ENCODE measurements around the gene AARS2. TPM values are rescaled to one million over a fixed set of nuclear protein-coding genes. Genes with fewer than 3 reads are reported as not detected.

The AARS2 gene
- 21.3 and 21.6 TPM in 2 replicates for total RNA-seq (2014; rRNA removed; shearing (Covaris generic))

DNA sequence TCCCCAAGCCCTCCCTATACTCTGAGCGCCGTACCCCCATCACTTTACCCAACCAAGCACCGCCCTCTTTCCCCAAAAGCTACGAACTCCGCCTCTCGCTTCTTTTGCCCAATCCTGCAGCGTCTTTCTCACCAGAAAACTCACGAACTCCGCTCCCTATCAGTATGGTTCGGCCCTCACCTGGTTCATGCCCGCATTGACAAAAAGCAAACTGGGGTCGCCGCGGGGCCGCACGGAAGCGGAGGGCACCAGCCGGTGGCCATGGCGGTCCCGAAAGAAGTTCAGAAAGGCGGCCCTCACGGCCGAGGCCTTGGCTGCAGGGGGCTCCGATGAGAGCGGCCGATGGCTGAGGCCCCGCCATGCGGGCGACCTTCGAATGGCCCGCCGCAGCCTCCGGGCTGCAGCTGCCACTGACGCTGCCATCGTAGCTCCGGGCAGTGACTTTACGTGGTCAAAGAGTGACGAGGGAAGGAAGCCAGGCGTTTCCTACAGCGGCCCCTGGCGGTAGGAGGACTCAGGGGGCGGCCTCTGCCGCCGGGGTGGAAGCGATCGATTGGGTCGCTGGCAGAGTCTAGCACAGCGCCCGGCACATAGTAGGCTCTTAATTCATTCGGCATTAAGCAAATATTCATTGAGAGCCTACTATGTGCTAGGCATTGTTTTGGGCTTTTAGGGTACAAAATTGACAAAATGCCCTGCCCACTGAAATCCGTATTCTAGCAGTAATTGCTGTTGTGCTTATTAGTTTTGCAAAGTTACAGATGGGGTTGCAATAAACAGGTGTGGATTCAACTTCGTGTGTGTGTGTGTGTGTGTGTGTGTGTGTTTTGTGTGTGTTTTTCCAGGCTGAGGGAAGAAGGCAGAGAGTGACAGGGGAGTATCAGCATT lies at the start of gene AARS2:
Gene AARS2 (minus strand): TSS at position 447 of the 888 bp plus-strand sequence. CDS start 24 bp downstream, at position 423.

DNA sequence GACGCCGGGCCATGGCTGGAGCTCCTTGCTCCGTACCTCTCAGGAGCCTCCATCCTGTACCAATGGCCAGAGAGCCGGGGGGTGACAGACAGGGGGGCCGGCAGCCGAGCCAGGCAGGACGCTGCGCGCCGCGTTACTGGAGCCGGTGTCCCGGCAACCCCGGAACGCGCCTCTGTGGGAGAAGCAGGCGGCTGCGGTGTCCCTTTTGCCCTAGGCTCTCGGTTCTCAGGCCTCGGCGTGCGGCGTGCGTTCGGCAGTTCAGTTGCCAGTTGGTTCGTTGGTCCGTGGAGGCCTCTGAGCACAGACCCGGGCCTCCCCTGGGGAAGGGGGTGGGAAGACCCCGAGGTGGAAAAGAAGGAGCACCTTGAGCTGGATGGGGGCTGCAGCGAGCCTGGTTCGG lies 29.3 kb upstream of the AARS2 start, which contains the start of gene SPATS1:
Gene SPATS1 (plus strand): TSS at position 162 of the 400 bp plus-strand sequence. CDS start 446 bp downstream, outside the sequence.

DNA sequence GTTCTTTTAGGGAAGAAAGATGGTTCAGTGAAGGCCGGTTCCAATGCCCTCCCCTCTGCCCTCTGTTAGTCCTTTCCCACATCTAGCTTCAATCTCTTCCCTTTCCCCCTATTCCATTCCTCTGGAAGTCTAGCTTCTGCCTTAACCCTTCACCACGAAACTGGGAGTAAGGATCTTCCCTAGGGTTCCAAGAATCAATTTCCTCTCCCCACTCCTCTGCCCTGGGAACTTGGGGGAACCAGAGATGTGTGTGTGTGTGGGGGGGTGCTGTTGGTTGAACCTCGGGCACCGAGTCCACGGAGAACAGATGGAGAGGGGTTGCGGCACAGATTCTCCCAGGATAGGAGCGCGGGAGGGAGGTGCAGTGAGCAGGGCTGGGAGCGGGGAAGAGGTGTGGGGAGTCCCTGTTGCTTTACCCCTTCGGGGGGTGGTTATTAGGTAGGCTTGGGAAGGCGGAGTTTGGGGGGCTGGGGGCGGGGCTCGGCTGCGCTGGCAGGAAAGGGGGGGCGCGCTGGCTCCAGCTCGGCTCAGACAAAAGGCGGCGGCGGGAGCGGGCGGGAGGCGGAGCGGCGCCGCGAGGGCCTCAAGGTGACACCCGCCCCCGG lies 43.1 kb downstream of the AARS2 start, which contains the start of gene TMEM151B:
Gene TMEM151B (plus strand): TSS at position 530 of the 605 bp plus-strand sequence. CDS start 293 bp downstream, outside the sequence.

DNA sequence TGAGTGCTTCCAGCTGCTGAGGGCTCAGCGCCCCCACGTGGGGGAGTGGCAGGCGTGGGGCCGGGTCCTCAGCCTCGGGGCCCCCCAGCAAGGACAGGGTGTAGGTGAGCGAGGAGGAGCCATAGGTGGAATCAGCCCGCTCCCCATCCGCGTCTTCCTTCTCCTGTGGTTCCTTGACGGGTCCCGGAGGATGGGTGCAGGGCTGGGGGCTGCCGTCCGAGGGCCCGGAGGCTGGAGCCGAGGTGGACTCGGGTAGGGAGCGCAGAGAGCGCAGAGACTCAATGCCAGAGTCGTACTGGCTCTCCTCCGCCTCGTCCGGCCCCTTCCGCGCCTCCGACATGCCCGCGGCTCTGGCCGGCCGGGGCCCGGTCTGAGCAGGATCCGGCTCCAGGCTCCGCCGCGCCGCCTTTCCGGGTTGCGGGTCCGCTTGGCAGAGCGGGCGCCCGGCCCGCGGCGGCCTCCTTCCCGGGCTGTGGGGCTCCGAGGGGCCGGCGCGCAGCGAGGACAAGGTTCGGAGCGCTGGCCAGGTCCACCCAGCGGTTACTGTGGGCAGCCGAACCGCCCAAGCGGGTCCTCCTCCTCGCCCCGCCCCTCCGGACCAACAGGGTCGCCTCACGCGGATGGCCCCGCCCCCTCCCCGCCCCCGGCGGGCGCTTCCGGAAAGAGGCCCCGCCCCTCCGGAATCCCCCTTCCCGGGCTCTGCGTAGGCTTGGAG lies 48.0 kb downstream of the AARS2 start, which contains the start of gene NFKBIE:
Gene NFKBIE (minus strand): TSS at position 545 of the 715 bp plus-strand sequence. CDS start 205 bp downstream, at position 340.

DNA sequence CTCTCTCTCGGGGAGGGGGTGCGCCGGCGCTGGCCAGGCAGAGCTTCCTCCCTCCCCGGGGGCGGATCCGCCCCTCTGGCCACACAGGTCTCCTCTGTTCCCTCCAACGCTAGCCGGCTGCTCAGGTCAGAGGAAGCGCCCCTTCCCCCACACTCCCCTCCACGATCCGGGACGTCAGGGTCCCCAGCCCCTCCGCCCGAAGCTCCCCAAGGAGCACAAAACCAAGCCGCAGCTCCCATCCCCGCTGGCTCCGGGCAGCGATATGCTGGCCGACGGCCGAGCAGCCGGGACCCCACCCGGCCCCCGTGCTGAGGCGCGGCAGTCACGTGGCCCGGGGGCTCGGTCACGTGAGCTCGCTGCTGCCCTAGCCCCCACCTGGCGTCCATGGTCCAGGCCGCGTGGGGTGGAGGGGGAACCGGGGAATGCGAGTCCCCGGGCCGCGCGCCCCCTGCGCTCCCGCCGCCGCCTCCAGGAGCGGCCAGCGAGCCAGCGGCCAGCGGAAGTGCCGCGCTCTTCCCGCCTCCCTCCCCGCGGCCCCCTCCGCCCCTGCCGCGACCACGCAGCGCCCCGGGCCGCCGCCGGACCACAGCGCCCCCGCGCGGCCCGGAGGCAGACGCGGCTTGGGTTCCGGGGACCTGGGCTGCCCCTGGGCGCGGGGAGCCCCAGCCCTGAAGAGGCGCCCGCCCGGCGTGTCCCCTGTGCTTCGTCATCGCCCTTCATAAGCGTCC lies 56.0 kb downstream of the AARS2 start, which contains the start of gene SLC35B2:
Gene SLC35B2 (minus strand): TSS at position 504 of the 728 bp plus-strand sequence. CDS start 118 bp downstream, at position 386.

Other genes with a start within 250 kb of the AARS2 start
- 64.7 and 73.3 TPM in 2 replicates for gene MRPL14, start 185.9 kb downstream of the AARS2 start, total RNA-seq (2014; rRNA removed; shearing (Covaris generic))
- 13.9 and 15.7 TPM in 2 replicates for gene TMEM63B, start 185.8 kb downstream of the AARS2 start, total RNA-seq (2014; rRNA removed; shearing (Covaris generic))
- 0.34 TPM in 1 of 2 replicates, not detected in the other for gene CAPN11, start 154.5 kb downstream of the AARS2 start, total RNA-seq (2014; rRNA removed; shearing (Covaris generic))
- gene MYMX, start 96.4 kb downstream of the AARS2 start, total RNA-seq (2014; rRNA removed; shearing (Covaris generic)): not detected in 2 replicates
- 16.3 and 21.6 TPM in 2 replicates for gene SLC29A1, start 89.8 kb downstream of the AARS2 start, total RNA-seq (2014; rRNA removed; shearing (Covaris generic))
- gene HSP90AB1, start 66.2 kb downstream of the AARS2 start, total RNA-seq (2014; rRNA removed; shearing (Covaris generic)): 919 and 953 TPM in 2 replicates
- 76.1 and 78.0 TPM in 2 replicates for gene SLC35B2, start 55.8 kb downstream of the AARS2 start, total RNA-seq (2014; rRNA removed; shearing (Covaris generic))
- 8.4 and 10.1 TPM in 2 replicates for gene NFKBIE, start 47.8 kb downstream of the AARS2 start, total RNA-seq (2014; rRNA removed; shearing (Covaris generic))
- gene TMEM151B, start 42.9 kb downstream of the AARS2 start, total RNA-seq (2014; rRNA removed; shearing (Covaris generic)): 0.03 TPM in 1 of 2 replicates, not detected in the other
- gene SPATS1, start 29.3 kb upstream of the AARS2 start, total RNA-seq (2014; rRNA removed; shearing (Covaris generic)): not detected in 2 replicates
- 17.7 and 21.6 TPM in 2 replicates for gene CDC5L, start 74.4 kb upstream of the AARS2 start, total RNA-seq (2014; rRNA removed; shearing (Covaris generic))

Measured in A375 (cell line).